Measurements from ENCODE around the gene CCNK.

Gene CCNK

DNA sequence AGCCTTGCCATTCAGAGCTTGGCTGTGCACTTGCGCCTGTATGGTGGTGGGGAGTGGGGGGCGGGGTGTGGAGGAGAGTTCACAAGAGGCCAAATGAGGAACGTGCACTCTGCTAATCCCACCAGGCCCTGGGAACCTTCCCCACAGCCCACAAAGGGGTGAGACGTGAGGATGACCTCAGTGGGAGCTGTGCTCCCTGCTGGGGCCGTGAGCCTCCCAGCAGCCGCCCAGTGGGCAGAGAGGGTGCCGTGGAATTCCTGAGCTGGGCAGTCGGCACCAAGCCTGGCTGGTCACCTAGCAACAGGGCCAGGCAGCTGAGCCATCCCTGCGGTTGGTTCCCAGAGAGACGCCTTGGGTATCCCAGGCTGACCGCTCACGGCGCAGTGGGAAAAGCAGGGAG lies 53.7 kb downstream of the CCNK start:
- TF ChIP-seq, protein P1, sequence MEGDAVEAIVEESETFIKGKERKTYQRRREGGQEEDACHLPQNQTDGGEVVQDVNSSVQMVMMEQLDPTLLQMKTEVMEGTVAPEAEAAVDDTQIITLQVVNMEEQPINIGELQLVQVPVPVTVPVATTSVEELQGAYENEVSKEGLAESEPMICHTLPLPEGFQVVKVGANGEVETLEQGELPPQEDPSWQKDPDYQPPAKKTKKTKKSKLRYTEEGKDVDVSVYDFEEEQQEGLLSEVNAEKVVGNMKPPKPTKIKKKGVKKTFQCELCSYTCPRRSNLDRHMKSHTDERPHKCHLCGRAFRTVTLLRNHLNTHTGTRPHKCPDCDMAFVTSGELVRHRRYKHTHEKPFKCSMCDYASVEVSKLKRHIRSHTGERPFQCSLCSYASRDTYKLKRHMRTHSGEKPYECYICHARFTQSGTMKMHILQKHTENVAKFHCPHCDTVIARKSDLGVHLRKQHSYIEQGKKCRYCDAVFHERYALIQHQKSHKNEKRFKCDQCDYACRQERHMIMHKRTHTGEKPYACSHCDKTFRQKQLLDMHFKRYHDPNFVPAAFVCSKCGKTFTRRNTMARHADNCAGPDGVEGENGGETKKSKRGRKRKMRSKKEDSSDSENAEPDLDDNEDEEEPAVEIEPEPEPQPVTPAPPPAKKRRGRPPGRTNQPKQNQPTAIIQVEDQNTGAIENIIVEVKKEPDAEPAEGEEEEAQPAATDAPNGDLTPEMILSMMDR (IDR thresholded peaks at IDR 0.05; ENCODE audit: extremely low read depth, insufficient read depth, missing control alignments): no peak
- DNase-seq (ENCODE audit: low spot score): no peak
- in situ Hi-C loops (cut with MboI; ENCODE audit: low pct_unique_long_range_greater_than_20kb, low sequenced_read_pairs, unreplicated experiment): loop anchor here (10.0 to 25.0 kb wide), 2 partner anchors 100 to 352 kb away; no protein-coding TSS in a partner anchor

DNA sequence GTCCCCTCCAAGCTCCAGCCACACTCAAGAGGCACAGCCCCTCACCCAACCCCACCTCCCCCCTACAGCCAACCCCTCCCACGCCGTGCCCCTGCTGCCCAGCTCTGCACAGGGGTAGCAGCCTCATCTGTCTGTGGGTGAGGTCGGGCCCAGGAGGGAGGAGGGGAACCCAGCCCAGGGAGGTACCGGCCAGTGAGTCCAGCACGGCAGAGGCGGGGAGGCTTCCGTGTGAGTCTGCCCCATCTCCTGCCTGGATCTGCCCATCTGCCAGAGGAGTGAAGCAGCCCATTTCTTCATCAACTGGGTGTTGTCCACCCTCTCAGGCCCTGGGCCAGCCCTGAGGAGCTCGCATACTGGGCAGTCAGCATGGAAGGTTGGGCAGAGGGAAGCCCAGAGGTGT lies 54.2 kb downstream of the CCNK start:
- in situ Hi-C loops (cut with MboI; ENCODE audit: low pct_unique_long_range_greater_than_20kb, low sequenced_read_pairs, unreplicated experiment): loop anchor here (10.0 to 25.0 kb wide), 2 partner anchors 99 to 352 kb away; no protein-coding TSS in a partner anchor
- no peak for DNase-seq (ENCODE audit: low spot score)
- TF ChIP-seq, protein P1 (IDR thresholded peaks at IDR 0.05; ENCODE audit: extremely low read depth, insufficient read depth, missing control alignments): no peak

DNA sequence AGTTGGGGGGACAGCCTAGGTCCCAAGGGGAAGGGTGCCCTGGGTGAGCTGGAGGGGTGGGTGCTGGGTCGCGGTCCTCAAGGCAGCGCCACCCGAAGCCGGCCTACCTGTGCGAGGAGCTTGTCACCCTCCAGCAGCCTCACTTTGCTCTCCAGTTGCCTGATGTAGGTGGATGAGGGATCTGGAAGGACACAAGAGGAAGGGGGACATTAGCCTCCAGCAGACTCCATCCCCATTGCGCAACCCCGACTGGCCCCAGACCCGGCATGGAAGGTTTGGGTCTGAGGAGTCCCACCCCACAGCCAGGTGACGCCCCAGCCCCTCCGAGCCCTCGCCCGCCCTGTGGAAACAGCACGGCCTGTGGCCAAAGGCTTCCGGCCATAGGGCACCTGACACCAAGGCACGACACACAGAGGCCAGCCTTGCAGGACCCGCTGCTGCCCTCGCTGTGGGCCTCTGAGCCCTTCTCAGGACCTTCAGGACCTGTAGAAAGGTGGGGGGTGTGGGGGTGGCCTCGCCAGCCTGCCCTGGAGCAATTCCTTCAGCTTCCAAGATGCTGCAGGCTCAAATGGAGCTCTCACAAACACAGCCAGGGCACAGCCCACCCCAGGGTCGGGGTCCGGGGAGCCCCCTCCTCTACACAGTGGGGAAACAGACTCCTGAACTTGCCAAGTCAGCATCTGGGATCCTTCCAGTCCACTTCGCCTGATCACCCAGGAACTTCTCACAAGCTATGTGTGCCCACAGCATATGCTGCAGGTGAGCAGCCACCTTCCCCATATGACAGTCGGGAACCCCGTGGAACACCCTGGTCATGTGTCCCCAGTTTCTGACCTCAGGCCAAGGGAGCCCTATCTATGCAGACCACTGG lies 54.9 kb downstream of the CCNK start:
- TF ChIP-seq, protein P1 (IDR thresholded peaks at IDR 0.05; ENCODE audit: extremely low read depth, insufficient read depth, missing control alignments): no peak
- in situ Hi-C loops (cut with MboI; ENCODE audit: low pct_unique_long_range_greater_than_20kb, low sequenced_read_pairs, unreplicated experiment): loop anchor here (10.0 to 25.0 kb wide), 2 partner anchors 99 to 351 kb away; no protein-coding TSS in a partner anchor

DNA sequence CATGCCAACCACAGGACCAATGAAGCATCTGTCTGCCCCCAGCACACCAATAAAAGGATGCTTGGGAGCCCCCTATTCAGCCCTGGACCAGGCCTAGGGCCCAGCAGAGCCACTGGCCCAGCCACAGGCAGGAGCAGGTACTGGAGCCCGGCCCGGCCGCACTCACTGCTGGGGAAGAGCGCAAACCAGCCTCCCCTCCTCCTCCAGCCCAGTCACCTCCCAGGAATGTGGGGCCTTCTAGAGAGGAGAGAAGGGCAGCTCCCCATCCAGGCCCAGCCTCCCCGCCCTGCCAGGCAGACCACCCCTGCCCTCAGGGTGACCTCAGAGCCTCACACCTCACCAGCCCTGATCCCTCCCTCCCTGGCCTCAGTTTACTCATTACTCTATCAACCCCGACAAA lies 56.2 kb downstream of the CCNK start:
- in situ Hi-C loops (cut with MboI; ENCODE audit: low pct_unique_long_range_greater_than_20kb, low sequenced_read_pairs, unreplicated experiment): loop anchor here (10.0 to 25.0 kb wide), 2 partner anchors 97 to 350 kb away; no protein-coding TSS in a partner anchor
- TF ChIP-seq, protein P1 (IDR thresholded peaks at IDR 0.05; ENCODE audit: extremely low read depth, insufficient read depth, missing control alignments): no peak
- DNase-seq (ENCODE audit: low spot score): no peak

More for the DNA sequence above, 54.9 kb downstream of the CCNK start:
- no peak for DNase-seq (ENCODE audit: low spot score)

DNA sequence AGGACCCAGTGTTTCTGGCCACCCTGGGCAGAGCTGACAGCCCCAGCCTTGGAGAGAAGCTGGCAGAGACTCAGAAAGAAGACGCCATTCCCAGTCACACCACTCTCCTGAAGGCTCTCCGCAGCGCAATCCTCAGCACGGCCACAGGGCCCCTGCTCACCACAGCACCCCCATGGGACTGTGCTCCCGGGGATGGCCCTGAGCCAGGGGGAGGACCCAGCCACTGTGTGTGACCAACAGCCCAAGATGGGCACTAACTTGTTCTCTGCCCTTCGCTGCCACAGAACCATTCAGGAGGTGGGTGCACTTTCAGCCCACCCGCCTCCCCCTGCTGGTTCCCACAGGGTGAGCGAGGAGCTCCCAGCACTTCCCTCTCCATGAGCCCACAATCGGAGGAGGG lies 57.1 kb downstream of the CCNK start:
- in situ Hi-C loops (cut with MboI; ENCODE audit: low pct_unique_long_range_greater_than_20kb, low sequenced_read_pairs, unreplicated experiment): loop anchor here (10.0 to 25.0 kb wide), 2 partner anchors 97 to 349 kb away; no protein-coding TSS in a partner anchor
- DNase-seq (ENCODE audit: low spot score): no peak
- TF ChIP-seq, protein P1 (IDR thresholded peaks at IDR 0.05; ENCODE audit: extremely low read depth, insufficient read depth, missing control alignments): no peak

DNA sequence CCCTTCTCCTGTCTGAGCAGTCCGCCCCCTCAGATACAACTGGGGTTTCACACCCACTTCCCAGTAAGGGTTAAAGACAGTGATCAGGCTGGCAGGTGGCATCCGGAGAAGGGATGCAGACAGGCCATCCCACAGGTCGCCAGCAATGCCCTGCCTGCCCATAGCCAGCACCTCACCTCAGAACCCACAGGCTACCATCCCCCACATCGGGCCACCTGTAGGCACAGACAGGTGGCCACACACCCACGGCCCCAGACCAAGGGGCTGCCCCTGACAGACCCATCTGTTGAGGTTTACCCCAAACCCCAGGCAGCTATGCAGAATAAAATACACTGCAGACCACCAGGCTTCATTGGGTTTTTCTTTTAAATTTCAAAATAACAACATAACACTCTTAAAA lies 57.5 kb downstream of the CCNK start:
- in situ Hi-C loops (cut with MboI; ENCODE audit: low pct_unique_long_range_greater_than_20kb, low sequenced_read_pairs, unreplicated experiment): loop anchor here (10.0 to 25.0 kb wide), 2 partner anchors 96 to 349 kb away; no protein-coding TSS in a partner anchor
- no peak for DNase-seq (ENCODE audit: low spot score)
- TF ChIP-seq, protein P1 (IDR thresholded peaks at IDR 0.05; ENCODE audit: extremely low read depth, insufficient read depth, missing control alignments): no peak

Data from GM13977 (cell line).